OCI-LY1 (cell line): ENCODE measurements around the gene PRKCD.

ENCODE experiments used
- EZH2 ChIP-seq: fragments of 200-600 bp; sonication (generic), shearing (Covaris generic); IDR thresholded peaks from 2 replicates; pipeline ENCODE4 v1.8.0; 2017; ENCODE audit warnings: borderline replicate concordance, mixed run types, mild to moderate bottlenecking, antibody characterized with exemption, low read length, moderate library complexity, mixed read lengths
- TF ChIP-seq, protein P1 (sequence below): fragments of 200-600 bp; sonication (generic), shearing (Covaris generic); IDR thresholded peaks from 2 replicates; pipeline ENCODE4 v1.5.1; 2017; ENCODE audit warnings: mild to moderate bottlenecking, antibody characterized with exemption, low read length, moderate library complexity, mixed read lengths

DNA sequence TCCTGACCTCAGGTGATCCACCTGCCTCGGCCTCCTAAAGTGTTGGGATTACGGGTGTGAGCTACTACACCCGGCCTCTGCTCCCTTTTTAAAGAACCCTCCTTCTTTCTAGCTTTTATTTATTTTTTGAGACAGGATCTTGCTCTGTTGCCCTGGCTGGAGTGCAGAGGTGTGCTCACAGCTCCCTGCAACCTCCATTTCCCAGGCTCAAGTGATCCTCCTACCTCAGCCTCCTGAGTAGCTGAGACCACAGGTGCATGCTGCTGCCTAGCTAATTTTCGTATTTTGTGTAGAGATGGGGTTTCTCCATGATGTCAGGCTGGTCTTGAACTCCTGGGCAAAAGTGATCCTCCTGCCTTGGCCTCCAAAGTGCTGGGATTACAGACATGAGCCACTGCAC lies 60.3 kb downstream of the PRKCD start:
- TF ChIP-seq, protein P1, sequence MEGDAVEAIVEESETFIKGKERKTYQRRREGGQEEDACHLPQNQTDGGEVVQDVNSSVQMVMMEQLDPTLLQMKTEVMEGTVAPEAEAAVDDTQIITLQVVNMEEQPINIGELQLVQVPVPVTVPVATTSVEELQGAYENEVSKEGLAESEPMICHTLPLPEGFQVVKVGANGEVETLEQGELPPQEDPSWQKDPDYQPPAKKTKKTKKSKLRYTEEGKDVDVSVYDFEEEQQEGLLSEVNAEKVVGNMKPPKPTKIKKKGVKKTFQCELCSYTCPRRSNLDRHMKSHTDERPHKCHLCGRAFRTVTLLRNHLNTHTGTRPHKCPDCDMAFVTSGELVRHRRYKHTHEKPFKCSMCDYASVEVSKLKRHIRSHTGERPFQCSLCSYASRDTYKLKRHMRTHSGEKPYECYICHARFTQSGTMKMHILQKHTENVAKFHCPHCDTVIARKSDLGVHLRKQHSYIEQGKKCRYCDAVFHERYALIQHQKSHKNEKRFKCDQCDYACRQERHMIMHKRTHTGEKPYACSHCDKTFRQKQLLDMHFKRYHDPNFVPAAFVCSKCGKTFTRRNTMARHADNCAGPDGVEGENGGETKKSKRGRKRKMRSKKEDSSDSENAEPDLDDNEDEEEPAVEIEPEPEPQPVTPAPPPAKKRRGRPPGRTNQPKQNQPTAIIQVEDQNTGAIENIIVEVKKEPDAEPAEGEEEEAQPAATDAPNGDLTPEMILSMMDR: no peak
- TF ChIP-seq EZH2: no peak
